ENCODE data around the gene C11orf68. TPM values are rescaled to one million over a fixed set of nuclear protein-coding genes. Genes with fewer than 3 reads are reported as not detected.
A peak's percentile ranks its signal among the peaks of the same experiment; 100 is the strongest.
"Not testable (repeated sequence)": the region's sequence is repeated elsewhere in the genome, so short reads cannot be mapped to it uniquely, and the experiment has no call there.

Gene C11orf68
- total RNA-seq, 4 donors from 2014 or later, result 11.5 to 53.0 (median 29.7) TPM

DNA sequence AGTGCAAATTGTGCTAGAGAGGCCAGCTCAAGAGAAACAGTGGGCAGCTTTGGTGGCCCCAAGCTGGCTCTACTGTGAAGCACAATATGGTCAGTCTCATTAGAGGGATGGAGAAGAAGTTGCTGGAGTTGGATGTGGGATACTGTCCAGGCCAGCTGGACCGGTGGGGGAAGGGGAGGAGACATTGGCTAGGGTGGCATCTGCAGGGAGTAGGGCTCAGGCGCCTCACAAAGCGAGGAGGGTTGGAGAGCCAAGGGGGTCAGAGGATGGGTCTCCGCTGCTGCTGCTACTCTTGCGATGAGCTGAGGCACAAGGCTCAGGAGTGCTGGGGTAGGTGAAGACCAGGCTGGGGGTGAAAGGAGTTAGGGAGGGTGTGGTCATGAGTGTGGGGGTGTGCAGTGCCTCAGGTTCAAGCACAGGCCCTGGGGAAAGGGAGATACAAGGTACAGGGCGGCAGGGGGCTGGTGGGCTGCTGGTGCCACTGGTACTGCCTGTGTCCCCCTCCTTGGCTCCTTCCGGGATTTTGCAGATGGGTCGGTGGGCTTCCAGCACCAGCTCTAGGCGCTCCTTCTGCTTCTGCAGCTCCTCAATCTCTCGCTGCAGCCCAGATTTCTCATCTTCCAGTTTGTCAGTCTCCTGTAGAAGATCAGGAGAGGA is 26.1 kb downstream of the C11orf68 start:
- DNase-seq, result peak in 1 of 2 donors; percentile 17
- Histone ChIP-seq H3K27me3 (no peaks in the 10 kb centered on the region), H3K9me3 (no peaks in the 10 kb centered on the region), H3K4me1 (peaks cover 0 to 13% of the 10 kb centered on the region in 2 donors), H3K36me3 (no peaks in the 10 kb centered on the region), H3K27ac (peak overlapping the region; percentile 96 to 97), H3K4me3 (no peak overlapping the region)
- intact Hi-C loops (cut with DNase I; ENCODE audit: low total_unique reads), result no loop called here
- no peak for TF ChIP-seq POLR2A (IDR thresholded peaks at IDR 0.05)

- H3K36me3 ChIP-seq; H3K27me3 ChIP-seq; H3K9me3 ChIP-seq; DNase-seq; intact Hi-C loops (cut with DNase I; ENCODE audit: low total_unique reads): not testable (repeated sequence)
- Histone ChIP-seq H3K4me1 (peaks cover 4 to 20% of the 10 kb centered on the region in 2 donors), H3K27ac (peak overlapping the region; percentile 96 to 97), H3K4me3 (peak overlapping the region; percentile 80 to 81)
These were observed 26.7 kb downstream of the C11orf68 start for GRCh38 chr11:65892137-65892540.

GRCh38 chr11:65891219-65892136 is 27.4 kb downstream of the C11orf68 start:
- H3K36me3 ChIP-seq, result no peaks in the 10 kb centered on the region
- H3K27ac ChIP-seq, result peak overlapping the region; percentile 96 to 97
- peak in 1 of 2 donors; percentile 59 for DNase-seq
- peaks cover 4 to 21% of the 10 kb centered on the region in 2 donors for H3K4me1 ChIP-seq
- TF ChIP-seq, protein P1, sequence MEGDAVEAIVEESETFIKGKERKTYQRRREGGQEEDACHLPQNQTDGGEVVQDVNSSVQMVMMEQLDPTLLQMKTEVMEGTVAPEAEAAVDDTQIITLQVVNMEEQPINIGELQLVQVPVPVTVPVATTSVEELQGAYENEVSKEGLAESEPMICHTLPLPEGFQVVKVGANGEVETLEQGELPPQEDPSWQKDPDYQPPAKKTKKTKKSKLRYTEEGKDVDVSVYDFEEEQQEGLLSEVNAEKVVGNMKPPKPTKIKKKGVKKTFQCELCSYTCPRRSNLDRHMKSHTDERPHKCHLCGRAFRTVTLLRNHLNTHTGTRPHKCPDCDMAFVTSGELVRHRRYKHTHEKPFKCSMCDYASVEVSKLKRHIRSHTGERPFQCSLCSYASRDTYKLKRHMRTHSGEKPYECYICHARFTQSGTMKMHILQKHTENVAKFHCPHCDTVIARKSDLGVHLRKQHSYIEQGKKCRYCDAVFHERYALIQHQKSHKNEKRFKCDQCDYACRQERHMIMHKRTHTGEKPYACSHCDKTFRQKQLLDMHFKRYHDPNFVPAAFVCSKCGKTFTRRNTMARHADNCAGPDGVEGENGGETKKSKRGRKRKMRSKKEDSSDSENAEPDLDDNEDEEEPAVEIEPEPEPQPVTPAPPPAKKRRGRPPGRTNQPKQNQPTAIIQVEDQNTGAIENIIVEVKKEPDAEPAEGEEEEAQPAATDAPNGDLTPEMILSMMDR (IDR thresholded peaks at IDR 0.05), result peak in 2 of 4 experiments; percentile 17 to 48
- no peak for TF ChIP-seq POLR2A (IDR thresholded peaks at IDR 0.05)
- intact Hi-C loops (cut with DNase I; ENCODE audit: low total_unique reads), result no loop called here
- no peaks in the 10 kb centered on the region for H3K27me3 ChIP-seq
- peak overlapping the region; percentile 80 to 81 for H3K4me3 ChIP-seq
- H3K9me3 ChIP-seq, result no peaks in the 10 kb centered on the region

DNA sequence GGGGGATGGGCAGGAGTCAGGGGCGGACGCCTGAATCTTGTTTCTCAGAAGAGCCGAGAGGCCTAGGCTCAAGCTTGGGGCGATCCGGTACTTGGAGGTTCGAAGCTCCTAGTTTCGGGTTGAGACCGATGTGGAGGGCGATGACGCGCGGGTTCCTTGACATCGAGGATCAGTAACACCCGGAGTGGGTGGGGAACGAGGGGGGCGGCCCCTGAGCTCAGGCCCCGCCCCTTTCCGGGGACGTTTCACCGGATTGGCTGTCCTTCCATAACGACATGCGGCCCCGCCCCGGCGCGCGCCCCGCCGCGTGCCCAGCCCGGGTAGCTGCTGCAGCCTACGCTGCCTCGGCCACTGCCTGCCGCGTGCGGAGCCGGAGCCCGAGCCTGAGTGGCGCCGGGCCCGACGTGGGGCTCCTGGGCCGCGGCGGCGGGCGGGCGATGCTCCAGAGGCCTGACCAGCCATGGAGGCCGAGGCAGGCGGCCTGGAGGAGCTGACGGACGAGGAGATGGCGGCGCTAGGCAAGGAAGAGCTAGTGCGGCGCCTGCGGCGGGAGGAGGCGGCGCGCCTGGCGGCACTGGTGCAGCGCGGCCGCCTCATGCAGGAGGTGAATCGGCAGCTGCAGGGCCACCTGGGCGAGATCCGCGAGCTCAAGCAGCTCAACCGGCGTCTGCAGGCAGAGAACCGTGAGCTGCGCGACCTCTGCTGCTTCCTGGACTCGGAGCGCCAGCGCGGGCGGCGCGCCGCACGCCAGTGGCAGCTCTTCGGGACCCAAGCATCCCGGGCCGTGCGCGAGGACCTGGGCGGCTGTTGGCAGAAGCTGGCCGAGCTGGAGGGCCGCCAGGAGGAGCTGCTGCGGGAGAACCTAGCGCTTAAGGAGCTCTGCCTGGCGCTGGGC is 28.3 kb downstream of the C11orf68 start, which contains the start of gene CCDC85B:
Gene CCDC85B (plus strand): TSS at position 350 of the 895 bp plus-strand sequence. CDS start 111 bp downstream, at position 461.
- Histone ChIP-seq H3K4me3 (peak within 1 kb of the TSS; percentile 80 to 81), H3K27ac (peak within 1 kb of the TSS; percentile 96 to 97), H3K9me3 (no peaks in the 10 kb centered on the region), H3K27me3 (no peaks in the 10 kb centered on the region), H3K36me3 (no peaks in the 10 kb centered on the region), H3K4me1 (peaks cover 4 to 21% of the 10 kb centered on the region in 2 donors)
- DNase-seq, result peak; percentile 99
- intact Hi-C loops (cut with DNase I; ENCODE audit: low total_unique reads), result no loop called here
- peak; percentile 97 to 99 for TF ChIP-seq POLR2A (IDR thresholded peaks at IDR 0.05)
- TF ChIP-seq, protein P1 (IDR thresholded peaks at IDR 0.05), result peak in 2 of 4 experiments; percentile 12 to 50

DNA sequence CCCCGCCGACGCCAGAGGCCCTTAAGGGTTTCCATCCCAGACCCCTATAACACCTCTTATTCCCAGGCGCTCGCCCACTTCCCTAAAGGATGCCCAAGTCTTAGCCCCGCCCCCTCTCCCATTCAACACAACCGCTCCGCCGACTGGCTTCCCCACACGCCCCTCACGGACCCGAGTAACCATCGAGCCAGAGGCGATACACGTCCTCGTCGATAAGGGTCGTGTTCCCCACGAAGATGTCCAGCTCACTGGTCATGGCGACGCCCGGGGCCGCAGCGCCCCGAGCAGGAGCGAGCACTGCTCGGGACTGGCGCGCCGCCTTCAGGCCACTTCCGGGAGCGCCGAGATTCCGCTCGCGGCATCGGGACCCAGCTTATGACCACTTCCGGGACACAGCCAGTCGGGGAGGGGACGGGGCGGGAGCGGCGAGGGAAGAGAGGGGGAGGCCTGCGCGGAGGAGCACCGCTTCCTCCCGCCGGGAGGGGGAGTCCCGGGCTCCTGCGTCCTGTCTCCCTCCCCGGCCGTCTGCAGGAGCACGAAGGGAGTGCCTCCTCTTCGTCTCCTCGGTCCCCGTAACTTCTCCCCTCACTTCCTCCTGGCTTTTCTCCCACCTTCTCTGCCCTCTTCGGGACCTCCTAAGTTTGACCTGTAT is 30.6 kb downstream of the C11orf68 start, which contains the start of gene FIBP:
Gene FIBP (minus strand): TSS at position 309 of the 652 bp plus-strand sequence. CDS start 53 bp downstream, at position 256.
- Histone ChIP-seq H3K4me3 (peak within 1 kb of the TSS; percentile 55 to 88), H3K4me1 (peaks cover 4 to 21% of the 10 kb centered on the region in 2 donors), H3K27ac (peak within 1 kb of the TSS; percentile 96 to 97), H3K36me3 (no peaks in the 10 kb centered on the region), H3K27me3 (no peaks in the 10 kb centered on the region), H3K9me3 (no peaks in the 10 kb centered on the region)
- intact Hi-C loops (cut with DNase I; ENCODE audit: low total_unique reads), result no loop called here
- DNase-seq, result peak; percentile 98
- peak; percentile 92 for TF ChIP-seq POLR2A (IDR thresholded peaks at IDR 0.05)
- TF ChIP-seq, protein P1 (IDR thresholded peaks at IDR 0.05), result peak; percentile 73 to 95 (median 88)

Measured in uterus (tissue), 4 donors.